ENCODE data around the gene TGFBRAP1.

TGFBRAP1 gene

GRCh38 chr2:105317937-105318336, 11.6 kb downstream of the TGFBRAP1 start:
- no peak for DNase-seq (ENCODE audit: low read depth in 2 of 2, low spot score in 1 of 2)

DNA sequence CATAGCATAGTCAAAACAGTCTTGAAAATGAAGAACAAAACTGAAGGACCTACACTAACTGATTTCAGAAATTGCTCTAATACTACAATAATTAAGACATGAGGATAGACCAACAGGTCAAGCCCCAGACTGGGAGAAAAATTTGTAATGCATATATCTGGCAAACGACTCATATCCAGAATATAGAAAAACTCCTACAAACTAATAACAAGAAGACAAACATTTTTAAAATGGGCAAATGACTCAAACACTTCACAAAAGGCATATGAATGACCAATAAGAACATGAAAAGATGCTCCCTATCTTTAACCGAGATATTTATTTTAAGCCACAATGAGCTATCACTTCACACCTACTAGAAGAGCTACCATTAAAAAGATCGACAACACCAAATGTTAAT, 14.2 kb downstream of the TGFBRAP1 start:
- DNase-seq (ENCODE audit: low read depth in 2 of 2, low spot score in 1 of 2): no peak

GRCh38 chr2:105313877-105314276, 15.7 kb downstream of the TGFBRAP1 start:
- DNase-seq (ENCODE audit: low read depth in 2 of 2, low spot score in 1 of 2): no peak

DNA sequence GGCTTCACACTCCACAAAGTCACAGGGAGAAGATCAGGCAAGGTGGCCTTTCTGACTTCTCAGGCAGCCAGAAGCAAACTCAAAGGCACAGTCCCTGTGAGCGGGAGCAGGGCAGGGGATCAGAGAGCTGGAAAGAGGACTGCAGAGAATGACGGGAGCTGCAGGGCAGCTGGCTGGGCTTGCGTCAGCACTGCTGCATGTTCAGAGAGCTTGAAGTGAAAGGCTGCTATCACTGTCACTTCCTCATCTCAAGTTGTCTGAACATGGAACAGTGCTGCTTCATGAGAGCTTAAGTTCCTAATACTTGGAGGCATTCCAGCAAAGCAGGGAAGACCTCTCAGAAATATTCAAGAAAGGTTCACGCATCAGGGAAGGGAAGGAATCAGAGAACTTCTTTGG, 20.4 kb downstream of the TGFBRAP1 start:
- no peak for DNase-seq (ENCODE audit: low read depth in 2 of 2, low spot score in 1 of 2)

DNA sequence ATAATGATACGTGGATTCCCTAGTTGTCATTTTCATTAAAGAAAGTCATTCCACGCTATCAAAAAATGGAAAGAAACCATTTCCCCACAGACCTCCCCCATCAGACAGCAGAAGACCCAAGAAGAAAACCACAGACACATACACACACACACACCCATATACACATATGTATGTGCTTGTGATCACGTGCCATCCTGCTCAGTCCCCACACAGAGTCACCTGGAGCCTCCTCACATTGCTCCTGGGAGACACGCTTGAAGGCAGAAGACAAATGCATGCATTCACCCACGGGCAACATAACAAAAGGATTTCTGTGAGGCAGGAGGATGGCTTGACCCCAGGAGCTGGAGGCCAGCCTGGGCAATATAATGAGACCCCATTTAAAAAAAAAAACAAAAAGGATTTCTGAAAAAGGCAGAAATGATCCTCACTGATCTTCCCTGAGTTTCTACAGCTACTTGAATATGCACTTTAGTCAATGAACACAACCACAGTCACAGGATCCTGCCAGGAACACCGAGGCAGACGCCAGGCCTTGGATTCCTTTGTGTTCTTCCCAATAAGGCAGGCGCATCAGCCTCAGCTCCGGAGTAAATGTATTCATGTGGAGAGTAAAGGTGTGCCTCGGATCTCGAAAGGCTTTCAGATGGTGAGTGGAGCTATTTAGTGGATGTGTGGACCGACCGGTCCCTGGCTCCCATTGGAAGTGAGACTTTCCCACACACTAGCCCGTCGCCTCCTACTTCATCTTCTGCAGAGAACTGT, 21.0 kb downstream of the TGFBRAP1 start:
- no peak for DNase-seq (ENCODE audit: low read depth in 2 of 2, low spot score in 1 of 2)

- no peak for DNase-seq (ENCODE audit: low read depth in 2 of 2, low spot score in 1 of 2)
Measured at GRCh38 chr2:105307962-105308361, 21.6 kb downstream of the TGFBRAP1 start.

DNA sequence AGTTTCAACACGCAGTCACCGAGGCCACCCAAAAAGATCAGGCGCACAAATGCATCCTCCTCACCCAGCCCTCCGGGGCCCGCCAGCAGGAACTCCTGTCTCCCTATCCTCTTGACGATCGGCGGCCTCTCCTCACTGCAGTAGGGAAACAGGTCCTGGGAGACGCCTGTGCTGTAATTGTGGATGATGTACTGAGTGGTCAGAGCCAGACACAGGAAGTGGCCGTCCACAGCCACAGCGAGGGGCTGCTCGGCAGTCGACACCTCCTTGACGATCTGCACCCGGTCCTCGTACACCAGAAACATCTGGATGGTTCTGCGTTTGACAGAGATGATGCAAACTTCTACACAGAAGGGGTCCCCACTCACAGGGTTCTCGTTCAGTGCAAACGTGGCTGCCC, 22.0 kb downstream of the TGFBRAP1 start:
- no peak for DNase-seq (ENCODE audit: low read depth in 2 of 2, low spot score in 1 of 2)

- DNase-seq (ENCODE audit: low read depth in 2 of 2, low spot score in 1 of 2): no peak
Measured at GRCh38 chr2:105307146-105307545, 22.4 kb downstream of the TGFBRAP1 start.

GRCh38 chr2:105301646-105302045, 27.9 kb downstream of the TGFBRAP1 start:
- no peak for DNase-seq (ENCODE audit: low read depth in 2 of 2, low spot score in 1 of 2)

DNA sequence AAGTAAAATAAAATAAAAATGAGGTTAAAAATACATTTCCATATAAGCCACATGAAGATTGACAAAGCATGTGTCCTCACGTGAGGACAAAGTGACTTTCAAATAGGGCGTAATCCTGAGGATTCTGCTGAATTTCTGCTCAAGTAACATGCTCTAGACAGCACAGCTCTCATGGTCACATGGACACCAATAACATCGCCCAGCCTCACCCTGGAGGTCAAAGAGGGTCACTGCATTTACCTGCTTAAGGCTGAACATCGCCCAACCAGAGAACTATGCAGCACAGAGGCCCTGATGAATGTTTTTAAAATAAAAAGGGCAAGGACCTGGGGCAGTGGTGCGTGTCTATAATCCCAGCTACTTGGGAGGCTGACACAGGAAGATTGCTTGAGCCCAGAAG, 30.2 kb downstream of the TGFBRAP1 start:
- no peak for DNase-seq (ENCODE audit: low read depth in 2 of 2, low spot score in 1 of 2)

GRCh38 chr2:105298017-105298416, 31.5 kb downstream of the TGFBRAP1 start:
- no peak for DNase-seq (ENCODE audit: low read depth in 2 of 2, low spot score in 1 of 2)

DNA sequence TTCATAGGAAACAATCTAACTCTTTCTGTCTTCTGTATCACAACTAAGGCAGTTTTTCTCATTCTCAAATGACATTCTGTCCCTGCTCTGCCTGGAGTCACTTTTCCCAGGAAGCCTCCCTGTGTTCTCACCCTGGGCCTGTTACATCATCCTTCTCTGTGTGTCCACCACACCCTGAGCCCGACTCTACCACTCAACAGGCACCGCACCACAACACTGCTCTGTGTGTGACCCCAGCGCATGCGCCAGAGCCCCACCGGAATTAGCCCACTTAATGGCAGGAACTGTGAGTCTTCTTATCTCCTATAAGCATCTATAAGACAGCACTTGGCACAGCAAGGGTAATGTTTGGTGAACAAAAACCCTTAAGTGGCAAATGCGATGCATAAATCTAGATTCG, 32.3 kb downstream of the TGFBRAP1 start:
- no peak for DNase-seq (ENCODE audit: low read depth in 2 of 2, low spot score in 1 of 2)

- DNase-seq (ENCODE audit: low read depth in 2 of 2, low spot score in 1 of 2): no peak
Measured at GRCh38 chr2:105296017-105296611, 33.4 kb downstream of the TGFBRAP1 start.

- DNase-seq (ENCODE audit: low read depth in 2 of 2, low spot score in 1 of 2): no peak
Measured at GRCh38 chr2:105294844-105295481, 34.6 kb downstream of the TGFBRAP1 start.

GRCh38 chr2:105294046-105294445, 35.5 kb downstream of the TGFBRAP1 start:
- DNase-seq (ENCODE audit: low read depth in 2 of 2, low spot score in 1 of 2): no peak

GRCh38 chr2:105291981-105292380, 37.6 kb downstream of the TGFBRAP1 start:
- DNase-seq (ENCODE audit: low read depth in 2 of 2, low spot score in 1 of 2): no peak

GRCh38 chr2:105290981-105291660, 38.4 kb downstream of the TGFBRAP1 start:
- no peak for DNase-seq (ENCODE audit: low read depth in 2 of 2, low spot score in 1 of 2)

DNA sequence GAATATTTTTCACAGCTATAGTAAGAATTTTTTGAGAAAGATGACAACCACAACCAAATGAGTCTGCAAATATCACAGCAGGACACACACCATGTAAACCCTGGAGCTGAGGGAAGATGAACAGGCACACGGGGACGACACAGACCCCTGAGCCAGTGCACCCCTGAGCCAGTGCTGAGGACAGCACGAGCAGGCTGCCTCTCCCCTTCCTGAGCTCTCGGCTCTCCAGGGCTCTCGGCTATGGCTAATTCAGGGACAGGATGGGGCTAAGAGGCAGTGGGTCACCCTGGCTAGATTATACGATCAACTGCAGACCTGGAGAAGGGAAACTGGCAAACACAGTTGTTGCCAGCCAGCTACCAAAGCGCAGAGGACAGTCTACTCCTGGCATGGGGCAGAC, 41.4 kb downstream of the TGFBRAP1 start:
- DNase-seq (ENCODE audit: low read depth in 2 of 2, low spot score in 1 of 2): no peak

- DNase-seq (ENCODE audit: low read depth in 2 of 2, low spot score in 1 of 2): no peak
Measured at GRCh38 chr2:105287692-105288091, 41.8 kb downstream of the TGFBRAP1 start.

- no peak for DNase-seq (ENCODE audit: low read depth in 2 of 2, low spot score in 1 of 2)
Measured at GRCh38 chr2:105283532-105283931, 46.0 kb downstream of the TGFBRAP1 start.

GRCh38 chr2:105280281-105280680, 49.3 kb downstream of the TGFBRAP1 start:
- DNase-seq (ENCODE audit: low read depth in 2 of 2, low spot score in 1 of 2): no peak

DNA sequence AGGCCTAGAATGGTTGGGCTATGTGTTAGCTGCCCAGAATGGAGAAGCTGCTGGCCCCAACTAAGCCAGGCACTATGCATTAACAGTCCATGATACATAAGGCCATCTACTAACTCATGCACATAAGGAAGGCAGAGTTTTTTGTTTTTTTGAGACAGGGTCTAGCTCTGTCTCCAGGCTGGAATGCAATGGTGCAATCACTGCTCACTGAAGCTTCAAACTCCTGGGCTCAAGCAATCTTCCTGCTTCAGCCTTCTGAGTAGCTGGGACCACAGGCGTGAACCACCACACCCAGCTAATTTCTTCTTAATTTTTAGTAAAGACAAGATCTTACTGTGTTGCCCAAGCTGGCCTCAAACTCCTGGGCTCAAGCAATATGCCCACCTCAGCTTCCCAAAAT, 50.4 kb downstream of the TGFBRAP1 start:
- no peak for DNase-seq (ENCODE audit: low read depth in 2 of 2, low spot score in 1 of 2)

Data from stimulated activated CD8-positive, alpha-beta memory T cell treated with anti-CD3 and anti-CD28 coated beads, Interleukin-4, amount 100 ng/mL, for 1 hour (primary cell).